GM23248 (cell line): ENCODE results near the gene ZNF628. TPM values are rescaled to one million over a fixed set of nuclear protein-coding genes. Genes with fewer than 3 reads are reported as not detected.

Experiments
- DNase-seq: peaks from one replicate; pipeline ENCODE4 v3.0.0-alpha.2; 2015
- H2AFZ ChIP-seq: fragments of 200-600 bp; sonication (generic); 2 replicates; pipeline ENCODE4 v1.6.1; 2016; ENCODE audit warnings: antibody characterized with exemption
- H3F3A ChIP-seq: fragments of 200-600 bp; sonication (generic); 2 replicates; pipeline ENCODE4 v1.6.1; 2016; ENCODE audit warnings: mild to moderate bottlenecking, antibody characterized with exemption, mixed run types; ENCODE audit not compliant: insufficient read depth
- H3K27ac ChIP-seq: fragments of 200-600 bp; sonication (generic); 2 replicates; pipeline ENCODE4 v1.5.1; 2016; ENCODE audit warnings: mild to moderate bottlenecking
- H3K27me3 ChIP-seq: fragments of 200-600 bp; sonication (generic); replicated peaks from 2 replicates; pipeline ENCODE4 v1.6.1; 2016; ENCODE audit warnings: mild to moderate bottlenecking; ENCODE audit not compliant: insufficient read depth
- H3K36me3 ChIP-seq: fragments of 200-600 bp; sonication (generic); 2 replicates; pipeline ENCODE4 v1.6.1; 2016; ENCODE audit warnings: low read depth, mild to moderate bottlenecking
- H3K4me1 ChIP-seq: fragments of 200-600 bp; sonication (generic); 2 replicates; pipeline ENCODE4 v1.6.1; 2016; ENCODE audit warnings: mild to moderate bottlenecking; ENCODE audit not compliant: insufficient read depth
- H3K4me2 ChIP-seq: fragments of 200-600 bp; sonication (generic); one replicate; pipeline ENCODE4 v1.6.1; 2016; ENCODE audit warnings: mild to moderate bottlenecking; ENCODE audit not compliant: unreplicated experiment
- H3K4me3 ChIP-seq: fragments of 200-600 bp; sonication (generic); 2 replicates; pipeline ENCODE4 v1.5.1; 2016; ENCODE audit warnings: mild to moderate bottlenecking
- H3K79me2 ChIP-seq: fragments of 200-600 bp; sonication (generic); 2 replicates; pipeline ENCODE4 v1.6.1; 2016; ENCODE audit warnings: mild to moderate bottlenecking; ENCODE audit not compliant: insufficient read depth
- H3K9ac ChIP-seq: fragments of 200-600 bp; sonication (generic); 2 replicates; pipeline ENCODE4 v1.6.1; 2016; ENCODE audit warnings: mild to moderate bottlenecking
- H3K9me2 ChIP-seq: fragments of 200-600 bp; sonication (generic); 2 replicates; pipeline ENCODE4 v1.6.1; 2016; ENCODE audit warnings: mixed run types, mild to moderate bottlenecking, moderate library complexity; ENCODE audit not compliant: insufficient read depth
- H3K9me3 ChIP-seq: fragments of 200-600 bp; sonication (generic); one replicate; pipeline ENCODE4 v1.6.1; 2017; ENCODE audit warnings: low read depth
- H4K20me1 ChIP-seq: fragments of 200-600 bp; sonication (generic); 2 replicates; pipeline ENCODE4 v1.6.0; 2016; ENCODE audit not compliant: insufficient read depth
- EZH2 ChIP-seq: fragments of 200-600 bp; sonication (generic); IDR thresholded peaks from 2 replicates; pipeline ENCODE4 v1.6.1; 2018; ENCODE audit warnings: antibody characterized with exemption, mild to moderate bottlenecking; ENCODE audit not compliant: insufficient read depth, poor library complexity, severe bottlenecking
- EZH2phosphoT487 ChIP-seq: fragments of 200-600 bp; sonication (generic); IDR thresholded peaks from 2 replicates; pipeline ENCODE4 v1.6.1; 2018; ENCODE audit warnings: antibody characterized with exemption, moderate library complexity, mild to moderate bottlenecking, low read depth; ENCODE audit not compliant: insufficient read depth
- WGBS, 2 experiments: methylation state at CpG; one replicate each; pipeline ENCODE4 v1.1.6; 2015 to 2017; ENCODE audit warnings: low lambda C conversion rate in 2 of 2, low coverage in 1 of 2; ENCODE audit errors: missing lambda C conversion rate in 2 of 2; 5-methylcytosine and 5-hydroxymethylcytosine counted together
- in situ Hi-C: fragments of 300-500 bp; cut with MboI; formaldehyde crosslinking; loops from 2 replicates; pipeline ENCODE4 v1.15.0; 2020
- polyA plus RNA-seq: library from polyadenylated mRNA; unstranded; fragments of >200 nt; fragmentation: Nextera tagmentation; extraction: Ambion mirVana; gene quantifications from 2 replicates; pipeline ENCODE4 v1.2.1, GENCODE V29; 2016
- total RNA-seq: library from RNA; depleted of rRNA; stranded (reverse); fragments of >200 nt; shearing (Covaris generic); gene quantifications from 2 replicates; pipeline ENCODE4 v1.2.3, GENCODE V29; 2014

ZNF628 gene
- total and polyA plus RNA-seq, 2 experiments from 2014 or later, result 1.1 to 1.7 TPM

GRCh38 chr19:55464039-55464661 is 12.3 kb upstream of the ZNF628 start:
- Histone ChIP-seq H3F3A (peaks cover 11% of the 10 kb centered on the region; the same call in 1 of the 2 replicates), H3K9me3 (no peaks in the 10 kb centered on the region), H3K4me2 (no peak overlapping the region), H4K20me1 (no peaks in the 10 kb centered on the region), H3K9ac (no peak overlapping the region), H3K4me1 (peaks cover 16% of the 10 kb centered on the region), H3K4me3 (no peak overlapping the region), H3K27me3 (no peaks in the 10 kb centered on the region), H3K27ac (no peak overlapping the region), H3K9me2 (no peaks in the 10 kb centered on the region), H2AFZ (no peak overlapping the region), H3K79me2 (no peaks in the 10 kb centered on the region), H3K36me3 (no peaks in the 10 kb centered on the region)
- in situ Hi-C loops, result no loop called here
- DNase-seq, result no peak
- WGBS, 2 experiments, result 59 to 64% methylated on average over 23 of the region's 23 CpGs
- TF ChIP-seq EZH2phosphoT487 (no peak), EZH2 (no peak)

GRCh38 chr19:55464662-55465054 is 11.8 kb upstream of the ZNF628 start, which contains the start of gene C19orf85:
Gene C19orf85, minus strand, starts transcription at chr19:55464751. Its CDS starts 197 bp downstream, at chr19:55464554.
- Histone ChIP-seq H3K27ac (no peak within 1 kb of the TSS), H3K36me3 (no peaks in the 10 kb centered on the region), H4K20me1 (no peaks in the 10 kb centered on the region), H3K79me2 (no peaks in the 10 kb centered on the region), H3K27me3 (no peaks in the 10 kb centered on the region), H3K9me2 (no peaks in the 10 kb centered on the region), H3F3A (peaks cover 11% of the 10 kb centered on the region; the same call in 1 of the 2 replicates), H3K9ac (no peak within 1 kb of the TSS), H3K4me3 (no peak within 1 kb of the TSS), H3K4me2 (no peak within 1 kb of the TSS), H3K4me1 (peaks cover 16% of the 10 kb centered on the region), H2AFZ (no peak within 1 kb of the TSS), H3K9me3 (no peaks in the 10 kb centered on the region)
- in situ Hi-C loops, result no loop called here
- TF ChIP-seq EZH2phosphoT487 (no peak), EZH2 (no peak)
- DNase-seq, result no peak
- 62 to 79% methylated on average over 10 to 14 of the region's 14 CpGs for WGBS, 2 experiments

- Histone ChIP-seq H3K79me2 (no peaks in the 10 kb centered on the region), H3K9ac (no peak overlapping the region), H3K27me3 (no peaks in the 10 kb centered on the region), H4K20me1 (no peaks in the 10 kb centered on the region), H3K4me2 (no peak overlapping the region), H3K9me3 (no peaks in the 10 kb centered on the region), H3K9me2 (no peaks in the 10 kb centered on the region), H2AFZ (no peak overlapping the region), H3K4me3 (no peak overlapping the region), H3K4me1 (peaks cover 9% of the 10 kb centered on the region), H3K27ac (no peak overlapping the region), H3K36me3 (no peaks in the 10 kb centered on the region), H3F3A (peaks cover under 1% of the 10 kb centered on the region; the same call in 1 of the 2 replicates)
- in situ Hi-C loops, result no loop called here
- DNase-seq, result peak; percentile 19
- TF ChIP-seq EZH2, result no peak
- TF ChIP-seq EZH2phosphoT487, result no peak
- WGBS, 2 experiments, result 66 to 69% methylated on average over 11 of the region's 11 CpGs
These were observed 10.8 kb upstream of the ZNF628 start for GRCh38 chr19:55465460-55466240.

- no peak for DNase-seq
- no peak overlapping the region for H3K9ac ChIP-seq
- no peaks in the 10 kb centered on the region for H3F3A ChIP-seq
- no peaks in the 10 kb centered on the region for H4K20me1 ChIP-seq
- no peaks in the 10 kb centered on the region for H3K36me3 ChIP-seq
- H3K4me2 ChIP-seq, result no peak overlapping the region
- H3K79me2 ChIP-seq, result no peaks in the 10 kb centered on the region
- peaks cover 9% of the 10 kb centered on the region for H3K4me1 ChIP-seq
- H3K27ac ChIP-seq, result no peak overlapping the region
- TF ChIP-seq EZH2 (no peak), EZH2phosphoT487 (no peak)
- H2AFZ ChIP-seq, result no peak overlapping the region
- no peaks in the 10 kb centered on the region for H3K9me3 ChIP-seq
- no peaks in the 10 kb centered on the region for H3K27me3 ChIP-seq
- WGBS, 2 experiments, result 73 to 74% methylated on average over 4 of the region's 4 CpGs
- H3K4me3 ChIP-seq, result no peak overlapping the region
- H3K9me2 ChIP-seq, result no peaks in the 10 kb centered on the region
- in situ Hi-C loops, result no loop called here
These were observed 10.2 kb upstream of the ZNF628 start for GRCh38 chr19:55466241-55466614.
